DMS114 treated with DMSO at 0.1 percent for 48 hours (cell line): ENCODE data around the gene CARMIL3.
"Not testable (repeated sequence)": the region's sequence is repeated elsewhere in the genome, so short reads cannot be mapped to it uniquely, and the experiment has no call there.

Experiments
- DNase-seq: peaks from one replicate; lab custom pipeline; 2025; ENCODE audit not compliant: unreplicated experiment; lab: John Stamatoyannopoulos, UW

CARMIL3 gene

DNA sequence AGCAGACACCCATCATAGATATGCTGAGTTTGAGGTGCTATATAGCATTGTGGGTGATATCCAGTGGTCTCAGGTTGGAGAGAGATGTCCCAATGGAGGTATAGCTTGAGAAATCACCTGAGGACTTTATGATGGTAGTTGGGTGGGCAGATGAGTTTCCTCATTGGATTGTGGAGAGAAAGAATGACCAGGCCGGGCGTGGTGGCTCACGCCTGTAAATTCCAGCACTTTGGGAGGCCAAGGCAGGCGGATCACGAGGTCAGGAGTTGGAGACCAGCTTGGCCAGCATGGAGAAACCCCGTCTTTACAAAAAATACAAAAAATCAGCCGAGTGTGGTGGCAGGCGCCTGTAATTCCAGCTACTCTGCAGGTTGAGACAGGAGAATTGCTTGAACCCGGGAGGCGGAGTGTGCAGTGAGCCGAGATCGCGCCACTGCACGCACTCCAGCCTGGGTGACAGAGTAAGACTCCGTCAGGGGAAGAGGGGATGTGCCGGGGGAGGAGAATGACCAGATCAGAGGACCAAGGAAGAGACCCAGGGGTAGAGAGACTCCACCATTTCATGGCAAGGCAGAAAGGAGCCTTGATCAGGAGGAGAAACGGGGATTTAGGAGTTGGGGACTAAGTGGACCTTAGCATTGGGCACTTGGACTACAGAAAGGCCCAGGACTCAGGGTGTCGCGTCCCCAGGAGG, 41.5 kb downstream of the CARMIL3 start:
- no peak for DNase-seq

DNA sequence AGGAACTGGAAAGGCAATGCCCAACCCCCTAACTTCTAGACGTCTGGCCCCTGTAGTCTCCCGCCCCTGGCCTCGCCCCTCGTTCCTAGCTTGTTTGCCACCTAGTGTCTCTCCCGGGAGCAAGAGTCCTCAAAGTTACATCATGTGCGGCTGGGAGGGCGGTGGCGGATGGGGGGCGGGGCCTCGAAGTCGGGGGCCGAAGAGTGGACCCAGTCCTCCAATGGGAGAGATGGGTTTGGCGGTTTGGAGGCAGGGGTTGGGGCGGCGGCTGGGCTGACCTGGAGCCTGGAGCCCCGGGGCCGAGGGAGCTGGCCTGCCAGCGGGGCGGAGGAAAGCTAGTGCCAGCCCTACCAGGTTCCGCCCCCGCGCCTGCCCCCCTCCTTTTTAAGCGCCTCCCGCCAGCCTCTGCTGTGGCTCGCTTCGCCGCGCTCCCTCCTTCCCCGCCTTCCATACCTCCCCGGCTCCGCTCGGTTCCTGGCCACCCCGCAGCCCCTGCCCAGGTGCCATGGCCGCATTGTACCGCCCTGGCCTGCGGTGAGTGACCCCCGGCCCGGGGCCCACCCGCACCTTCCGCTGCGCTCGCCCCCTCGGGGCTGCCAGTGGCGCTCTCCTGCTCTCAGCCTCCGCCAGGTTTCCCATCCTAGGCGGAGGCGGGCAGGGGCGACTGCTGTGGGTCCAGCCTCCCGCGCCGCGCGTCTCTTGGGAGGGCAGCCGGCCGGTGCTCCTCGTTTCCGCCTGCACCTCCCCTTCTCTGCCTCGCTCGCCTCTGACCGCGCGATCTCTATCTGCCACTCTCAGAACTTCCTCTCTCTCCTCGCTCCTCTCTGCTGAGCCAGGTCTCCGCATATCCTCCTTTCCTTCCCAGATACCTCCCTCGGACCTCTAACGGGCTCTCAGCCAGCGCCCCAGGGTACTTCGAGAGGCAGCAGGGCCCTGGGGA, 42.4 kb downstream of the CARMIL3 start, which contains the start of gene PCK2:
Gene PCK2 (plus strand): TSS at position 411 of the 940 bp plus-strand sequence. CDS start 95 bp downstream, at position 506.
- peak; percentile 38 for DNase-seq

DNA sequence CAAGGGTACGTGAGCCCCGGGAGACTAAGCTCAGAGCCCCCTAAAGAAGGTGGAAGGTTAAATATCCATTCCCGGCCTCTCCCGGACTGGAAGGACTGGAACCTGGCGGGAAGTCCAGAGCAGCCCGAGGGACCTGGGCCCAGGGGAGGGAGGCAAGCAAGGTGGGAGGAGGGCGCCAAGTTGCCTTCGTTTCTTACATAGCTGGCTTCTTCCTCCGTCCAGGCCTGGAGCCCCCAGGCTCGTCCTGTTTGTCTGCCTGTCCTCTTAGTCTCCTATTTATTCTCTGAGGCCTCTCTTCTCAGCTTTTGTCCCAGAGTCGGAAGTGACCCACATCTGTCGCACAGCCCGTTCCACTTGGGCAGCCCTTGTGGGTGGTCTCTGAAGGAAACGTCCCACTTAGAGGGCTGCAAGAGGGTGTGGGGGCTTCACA, 43.0 kb downstream of the CARMIL3 start:
- DNase-seq = no peak

DNA sequence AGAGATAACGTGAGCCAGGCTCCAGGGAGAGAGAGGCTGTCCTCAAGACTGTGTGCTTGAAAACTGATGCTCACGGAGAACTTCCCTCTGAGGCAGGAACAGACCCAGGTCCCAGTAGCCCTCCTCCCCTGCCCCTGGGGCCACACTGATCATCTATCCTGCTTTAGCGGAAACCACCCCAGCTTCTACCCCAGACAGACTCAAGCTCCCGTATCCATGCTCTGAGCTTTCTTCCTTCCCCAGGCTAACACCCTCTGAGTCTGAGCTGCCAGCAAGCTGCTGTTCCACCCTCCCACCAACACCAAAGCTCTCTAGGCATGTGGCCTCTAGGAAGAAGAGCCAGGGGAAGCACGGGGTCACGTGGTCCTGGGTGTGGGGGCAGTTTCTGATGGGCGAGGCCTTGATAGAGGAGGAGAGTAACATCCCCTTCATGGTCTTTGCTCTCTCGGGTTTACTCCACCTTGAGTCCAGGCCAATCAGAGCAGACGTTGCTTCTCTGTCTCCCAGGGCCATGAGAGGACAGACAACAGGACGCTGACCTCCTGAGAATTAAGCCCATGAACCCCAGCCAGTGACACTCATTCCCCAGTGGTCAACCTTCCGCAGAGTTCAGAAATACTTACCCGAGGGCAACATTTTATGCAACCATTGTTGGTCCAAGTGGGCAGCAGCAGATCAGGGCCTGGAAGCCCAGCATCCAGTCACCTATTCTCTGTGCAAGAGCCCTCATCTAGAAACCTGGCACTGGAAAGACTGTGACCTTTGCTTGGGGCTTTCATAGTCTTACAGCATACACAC, 43.7 kb downstream of the CARMIL3 start:
- no peak for DNase-seq

DNA sequence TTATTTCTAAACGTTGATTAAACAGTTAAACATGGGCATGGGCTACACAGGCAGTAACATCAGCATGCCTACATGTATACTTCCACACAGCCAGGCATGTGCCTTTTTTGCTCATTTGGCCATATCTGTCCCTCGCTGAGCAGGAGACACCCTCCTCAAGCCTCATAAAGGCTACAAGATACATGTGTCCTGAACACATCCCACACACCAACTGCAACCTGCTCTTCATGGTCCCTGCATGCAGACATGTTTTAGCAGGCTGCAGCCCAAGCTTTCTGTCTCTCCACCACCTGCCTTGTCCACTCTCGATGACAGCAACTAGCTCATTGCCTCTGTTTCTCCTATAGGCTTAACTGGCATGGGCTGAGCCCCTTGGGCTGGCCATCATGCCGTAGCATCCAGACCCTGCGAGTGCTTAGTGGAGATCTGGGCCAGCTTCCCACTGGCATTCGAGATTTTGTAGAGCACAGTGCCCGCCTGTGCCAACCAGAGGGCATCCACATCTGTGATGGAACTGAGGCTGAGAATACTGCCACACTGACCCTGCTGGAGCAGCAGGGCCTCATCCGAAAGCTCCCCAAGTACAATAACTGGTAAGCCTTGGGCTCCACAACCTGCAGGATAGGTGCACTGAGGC, 44.9 kb downstream of the CARMIL3 start:
- no peak for DNase-seq

DNA sequence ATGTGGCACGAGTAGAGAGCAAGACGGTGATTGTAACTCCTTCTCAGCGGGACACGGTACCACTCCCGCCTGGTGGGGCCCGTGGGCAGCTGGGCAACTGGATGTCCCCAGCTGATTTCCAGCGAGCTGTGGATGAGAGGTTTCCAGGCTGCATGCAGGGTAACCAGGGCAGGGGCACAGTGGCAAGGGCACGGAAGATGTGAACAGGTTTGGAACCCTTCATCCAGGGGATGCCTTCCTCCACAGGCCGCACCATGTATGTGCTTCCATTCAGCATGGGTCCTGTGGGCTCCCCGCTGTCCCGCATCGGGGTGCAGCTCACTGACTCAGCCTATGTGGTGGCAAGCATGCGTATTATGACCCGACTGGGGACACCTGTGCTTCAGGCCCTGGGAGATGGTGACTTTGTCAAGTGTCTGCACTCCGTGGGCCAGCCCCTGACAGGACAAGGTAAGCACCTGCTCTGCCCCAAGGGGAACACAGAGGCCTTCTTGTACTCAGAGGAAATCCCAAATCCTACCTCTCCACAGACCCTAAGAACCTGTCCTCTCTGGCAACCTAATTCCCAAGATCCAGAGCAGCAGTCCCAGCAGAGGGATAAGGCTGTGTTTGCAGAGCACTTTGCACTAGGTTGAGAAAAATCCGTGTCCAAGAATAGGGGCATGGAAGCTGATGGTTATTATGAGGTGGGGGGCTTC, 46.6 kb downstream of the CARMIL3 start:
- DNase-seq = no peak

DNA sequence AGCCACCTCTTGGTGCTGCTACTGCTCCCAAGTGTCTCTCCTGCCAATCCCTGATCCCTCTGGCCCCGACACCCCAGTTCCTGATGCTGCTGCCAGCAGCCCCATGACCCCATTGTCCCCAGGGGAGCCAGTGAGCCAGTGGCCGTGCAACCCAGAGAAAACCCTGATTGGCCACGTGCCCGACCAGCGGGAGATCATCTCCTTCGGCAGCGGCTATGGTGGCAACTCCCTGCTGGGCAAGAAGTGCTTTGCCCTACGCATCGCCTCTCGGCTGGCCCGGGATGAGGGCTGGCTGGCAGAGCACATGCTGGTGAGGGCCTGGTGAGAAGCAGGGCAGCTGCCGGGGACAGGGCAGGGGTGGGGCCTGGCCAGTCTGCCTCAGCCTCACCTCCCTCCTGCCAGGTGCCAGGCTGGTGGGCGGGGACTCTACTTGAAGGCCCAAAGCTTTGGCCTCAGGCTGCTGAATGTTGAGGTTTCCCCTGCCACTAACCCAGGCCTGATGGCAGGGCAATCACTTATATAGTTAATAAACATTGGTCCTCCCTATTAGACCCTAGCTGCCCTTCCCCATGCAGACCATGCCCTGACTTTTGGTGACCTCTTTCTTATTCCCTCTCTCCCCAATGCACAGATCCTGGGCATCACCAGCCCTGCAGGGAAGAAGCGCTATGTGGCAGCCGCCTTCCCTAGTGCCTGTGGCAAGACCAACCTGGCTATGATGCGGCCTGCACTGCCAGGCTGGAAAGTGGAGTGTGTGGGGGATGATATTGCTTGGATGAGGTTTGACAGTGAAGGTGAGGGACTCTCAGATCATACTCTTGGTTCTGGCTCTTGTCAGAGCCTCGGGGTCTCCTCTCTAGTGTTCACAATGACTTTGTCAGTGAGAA, 47.4 kb downstream of the CARMIL3 start:
- DNase-seq = no peak

DNA sequence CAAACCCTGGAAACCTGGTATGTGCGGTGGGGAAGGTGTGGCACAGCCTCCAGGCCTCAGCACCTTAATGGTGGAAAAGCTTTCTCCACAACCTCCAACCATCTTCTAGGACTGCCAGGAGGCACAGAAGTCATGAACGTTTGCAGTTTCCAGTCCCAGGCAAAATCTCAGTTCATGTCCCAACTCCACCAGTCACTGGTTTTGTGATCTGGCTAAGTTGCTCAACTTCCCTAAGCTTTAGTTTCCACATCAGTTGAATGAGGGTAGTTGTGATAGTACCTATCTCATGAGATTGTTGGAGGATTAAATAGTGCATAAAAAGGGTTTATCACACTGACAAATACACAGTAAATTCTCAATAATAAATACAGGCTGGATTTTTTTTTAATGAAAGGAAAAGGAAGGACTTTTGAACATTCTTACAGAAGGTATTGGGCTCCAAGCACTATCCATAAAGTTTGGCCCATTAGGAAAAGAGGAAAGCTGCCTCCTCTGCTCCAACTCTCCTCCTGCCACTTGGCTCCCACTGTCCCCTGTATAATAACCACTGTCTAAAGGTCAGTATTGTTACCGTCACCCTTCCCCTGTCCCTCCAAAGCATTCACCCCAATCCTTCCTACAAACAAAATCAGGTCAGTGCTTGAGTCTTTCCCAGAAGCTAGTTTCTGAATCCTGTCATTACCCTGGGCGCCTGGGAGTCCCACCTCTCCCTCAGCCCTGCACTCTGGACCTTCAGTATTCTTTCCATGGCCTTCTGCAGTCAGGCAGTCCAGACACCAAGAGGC, 48.6 kb downstream of the CARMIL3 start:
- no peak for DNase-seq

DNA sequence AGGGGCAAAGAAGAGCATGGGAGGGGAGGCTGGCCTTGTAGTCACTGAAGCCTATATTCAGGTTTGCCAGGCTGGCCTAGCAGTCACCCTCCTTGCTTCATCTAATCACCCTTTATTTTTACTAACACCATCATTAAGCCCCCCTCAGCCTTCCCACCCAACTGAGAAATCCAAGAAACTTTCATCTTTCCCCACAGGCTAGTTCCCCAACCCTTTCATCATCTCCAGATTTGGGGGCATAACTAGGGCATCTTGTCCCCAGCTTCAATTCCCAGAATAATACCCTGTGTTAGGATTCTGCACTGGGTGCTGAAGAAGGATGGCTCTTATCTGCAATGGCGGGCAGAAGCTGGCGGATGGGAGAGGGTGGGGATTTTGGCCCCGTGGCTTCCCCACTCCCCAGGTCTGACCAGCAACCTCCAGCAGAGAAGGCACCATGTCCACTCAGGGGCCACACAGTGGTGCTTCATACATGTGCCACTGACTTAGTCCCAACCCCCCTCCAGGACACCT, 49.2 kb downstream of the CARMIL3 start:
- DNase-seq = no peak

DNA sequence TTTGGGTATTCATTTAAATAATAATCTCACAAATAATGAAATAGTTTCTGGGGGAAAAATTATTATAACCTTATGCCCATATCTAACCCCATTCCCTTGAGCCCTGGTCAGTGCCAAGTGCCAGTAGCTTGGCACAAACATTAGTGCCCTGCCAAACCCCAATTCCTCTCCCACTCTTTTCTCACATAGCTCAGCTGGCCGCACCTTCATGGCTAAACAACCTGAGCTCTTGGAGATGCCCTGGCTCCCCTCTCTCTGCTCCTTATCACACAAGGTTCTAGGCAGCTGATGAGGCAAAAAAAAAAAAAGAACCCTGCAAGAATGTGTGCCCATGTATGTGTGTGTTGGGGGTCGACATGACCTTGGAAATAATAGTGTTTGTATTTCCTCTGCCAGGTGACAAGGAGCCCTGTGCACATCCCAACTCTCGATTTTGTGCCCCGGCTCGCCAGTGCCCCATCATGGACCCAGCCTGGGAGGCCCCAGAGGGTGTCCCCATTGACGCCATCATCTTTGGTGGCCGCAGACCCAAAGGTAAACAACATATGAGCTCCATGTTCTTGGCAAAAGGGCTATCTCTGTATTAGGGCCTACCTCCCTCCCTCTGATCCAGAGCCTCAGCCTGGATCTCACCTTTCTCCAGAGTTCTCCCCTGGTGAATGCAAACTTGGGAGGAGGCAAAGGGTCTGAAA, 50.7 kb downstream of the CARMIL3 start:
- DNase-seq = no peak

DNA sequence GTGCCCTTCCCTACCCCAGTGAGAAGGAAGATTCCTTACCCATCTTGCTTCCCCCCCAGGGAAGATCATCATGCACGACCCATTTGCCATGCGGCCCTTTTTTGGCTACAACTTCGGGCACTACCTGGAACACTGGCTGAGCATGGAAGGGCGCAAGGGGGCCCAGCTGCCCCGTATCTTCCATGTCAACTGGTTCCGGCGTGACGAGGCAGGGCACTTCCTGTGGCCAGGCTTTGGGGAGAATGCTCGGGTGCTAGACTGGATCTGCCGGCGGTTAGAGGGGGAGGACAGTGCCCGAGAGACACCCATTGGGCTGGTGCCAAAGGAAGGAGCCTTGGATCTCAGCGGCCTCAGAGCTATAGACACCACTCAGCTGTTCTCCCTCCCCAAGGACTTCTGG, 51.6 kb downstream of the CARMIL3 start:
- DNase-seq = no peak

DNA sequence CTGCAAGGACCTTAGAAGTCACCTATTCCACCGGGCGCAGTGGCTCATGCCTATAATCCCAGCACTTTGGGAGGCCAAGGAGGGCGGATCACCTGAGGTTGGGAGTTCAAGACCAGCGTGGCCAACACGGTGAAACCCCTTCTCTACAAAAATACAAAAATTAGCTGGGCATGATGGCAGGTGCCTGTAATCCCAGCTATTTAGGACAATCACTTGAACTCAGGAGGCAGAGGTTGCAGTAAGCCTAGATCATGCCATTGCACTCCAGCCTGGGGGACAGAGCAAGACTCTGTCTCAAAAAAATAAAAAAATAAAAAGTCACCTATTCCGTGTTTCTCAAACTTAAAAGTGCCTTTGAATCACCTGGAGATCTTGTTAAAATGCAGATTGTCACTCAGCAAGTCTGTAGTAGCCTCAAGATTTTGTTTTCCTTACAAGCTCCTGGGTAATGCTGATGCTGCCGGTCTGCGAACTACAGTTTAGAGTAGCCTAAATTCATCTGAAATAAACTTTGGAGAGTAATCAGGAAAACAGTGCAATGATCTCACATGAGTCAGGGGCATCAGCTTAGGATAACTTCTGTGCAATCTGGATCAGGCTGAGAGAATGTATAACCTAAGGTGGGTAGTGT, 53.9 kb downstream of the CARMIL3 start:
- not testable (repeated sequence) for DNase-seq

DNA sequence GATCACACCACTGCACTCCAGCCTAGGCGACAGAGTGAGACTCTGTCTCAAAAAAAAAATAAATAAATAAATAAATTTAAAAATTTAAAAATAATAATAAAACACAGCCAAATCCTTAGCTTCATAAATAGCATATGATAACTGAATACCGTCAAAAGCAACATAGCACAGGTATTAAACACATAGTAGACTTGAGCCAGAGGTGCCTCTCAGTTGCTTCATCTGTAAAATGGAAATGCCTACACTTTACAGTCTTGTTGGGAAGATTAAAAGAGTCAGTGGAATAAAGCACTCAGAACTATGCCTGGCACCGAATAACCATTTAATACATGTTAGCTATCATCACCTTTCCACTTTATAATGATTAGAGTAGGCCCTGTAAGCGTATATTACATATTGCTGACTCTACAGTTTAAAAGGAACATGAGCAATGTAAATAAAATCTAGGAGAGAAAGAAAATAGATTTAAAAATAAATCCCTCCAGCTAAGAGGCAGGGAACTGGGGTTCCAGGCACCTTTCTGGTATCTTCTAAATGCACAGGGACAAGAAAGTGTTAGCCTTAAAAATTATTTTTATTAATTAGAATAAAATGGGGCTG, 55.0 kb downstream of the CARMIL3 start:
- no peak for DNase-seq

DNA sequence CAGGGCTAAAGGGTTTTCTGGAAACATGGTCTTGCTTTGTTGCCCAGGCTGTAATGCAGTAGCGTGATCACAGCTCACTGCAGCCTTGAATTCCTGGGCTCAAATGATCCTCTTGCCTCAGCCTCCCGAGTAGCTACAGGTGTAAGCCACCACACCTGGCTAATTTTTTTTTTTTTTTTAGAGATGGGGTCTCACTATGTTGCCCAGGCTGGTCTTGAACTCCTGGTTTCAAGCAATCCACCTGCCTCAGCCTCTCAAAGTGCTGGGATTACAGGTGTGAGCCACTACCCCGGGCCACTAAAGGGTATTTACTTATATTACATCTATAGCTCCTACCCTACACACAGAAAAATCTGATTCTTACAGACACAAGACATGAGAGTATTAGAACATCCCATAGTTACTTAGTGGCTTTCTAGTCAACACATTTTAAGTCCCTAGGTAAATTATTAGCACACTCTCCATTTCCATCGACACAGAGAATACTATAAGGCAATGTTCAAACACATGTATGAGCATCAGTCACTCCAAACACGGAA, 56.6 kb downstream of the CARMIL3 start:
- DNase-seq = no peak

DNA sequence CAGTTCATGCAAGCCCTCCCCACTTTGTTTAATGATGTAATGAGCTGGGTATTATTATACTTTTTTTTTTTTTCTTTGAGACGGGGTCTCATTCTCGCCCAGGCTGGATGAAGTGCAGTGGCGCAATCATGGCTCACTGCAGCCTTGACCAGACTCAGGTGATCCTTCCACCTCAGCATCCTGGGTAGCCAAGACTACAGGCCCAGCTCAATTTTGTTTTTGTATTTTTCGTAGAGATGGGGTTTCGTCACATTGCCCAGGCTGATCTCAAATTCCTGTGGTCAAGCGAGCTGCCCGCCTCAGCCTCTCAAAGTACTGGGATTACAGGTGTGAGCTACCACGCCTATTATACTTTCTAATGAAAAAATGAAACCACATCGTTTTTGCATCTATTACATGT, 58.3 kb downstream of the CARMIL3 start:
- no peak for DNase-seq

DNA sequence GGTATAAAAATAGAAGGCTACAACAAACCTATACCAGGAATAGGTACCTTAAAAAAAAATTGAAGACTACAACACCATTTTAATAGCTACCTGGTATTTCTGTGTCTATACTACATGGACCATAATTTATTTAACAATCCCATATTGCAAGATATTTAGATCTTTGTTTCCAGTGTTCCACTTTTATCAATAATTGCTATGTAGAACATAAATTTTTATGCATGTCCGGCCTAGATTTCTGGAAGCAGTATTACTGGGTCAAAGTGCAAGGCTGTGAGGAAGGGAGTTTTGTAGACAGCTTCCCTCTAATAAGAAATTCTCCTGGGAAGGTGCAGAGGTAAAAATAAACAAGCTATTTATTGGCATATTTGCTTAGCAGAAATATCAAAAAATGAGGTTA, 58.7 kb downstream of the CARMIL3 start:
- DNase-seq = no peak
